Brain microvascular endothelial cell (primary cell): Measurements from ENCODE around the gene PGBD1.
A peak's percentile ranks its signal among the peaks of the same experiment; 100 is the strongest.

Experiments used
- DNase-seq: peaks from one replicate; pipeline ENCODE4 v3.0.0-alpha.2; 2020
- H3K27ac ChIP-seq: fragments of 250-450 bp; sonication (Bioruptor Pico); 2 replicates; pipeline ENCODE4 v1.5.1; 2020; ENCODE audit warnings: mild to moderate bottlenecking, moderate library complexity
- H3K27me3 ChIP-seq: fragments of 250-450 bp; sonication (Bioruptor Pico); replicated peaks from 2 replicates; pipeline ENCODE4 v1.5.1; 2020; ENCODE audit warnings: mild to moderate bottlenecking
- H3K36me3 ChIP-seq: fragments of 250-450 bp; sonication (Bioruptor Pico); replicated peaks from 2 replicates; pipeline ENCODE4 v1.5.1; 2020; ENCODE audit warnings: mild to moderate bottlenecking
- H3K4me3 ChIP-seq: 2 replicates; pipeline ENCODE4 v1.5.1; 2011; ENCODE audit warnings: low read depth, mild to moderate bottlenecking, control low read depth, low read length, moderate library complexity
- in situ Hi-C: cut with HindIII; loops from 2 replicates; pipeline ENCODE4 v1.10.0; 2017; ENCODE audit warnings: low sequenced_read_pairs, low pct_ligation_motif_present
- TF ChIP-seq, protein P1 (sequence below): IDR thresholded peaks from 2 replicates; pipeline ENCODE4 v1.5.1; 2011; ENCODE audit warnings: low read depth, mild to moderate bottlenecking, moderate library complexity, low read length, control low read depth, inconsistent platforms; ENCODE audit errors: missing control alignments

Gene PGBD1

DNA sequence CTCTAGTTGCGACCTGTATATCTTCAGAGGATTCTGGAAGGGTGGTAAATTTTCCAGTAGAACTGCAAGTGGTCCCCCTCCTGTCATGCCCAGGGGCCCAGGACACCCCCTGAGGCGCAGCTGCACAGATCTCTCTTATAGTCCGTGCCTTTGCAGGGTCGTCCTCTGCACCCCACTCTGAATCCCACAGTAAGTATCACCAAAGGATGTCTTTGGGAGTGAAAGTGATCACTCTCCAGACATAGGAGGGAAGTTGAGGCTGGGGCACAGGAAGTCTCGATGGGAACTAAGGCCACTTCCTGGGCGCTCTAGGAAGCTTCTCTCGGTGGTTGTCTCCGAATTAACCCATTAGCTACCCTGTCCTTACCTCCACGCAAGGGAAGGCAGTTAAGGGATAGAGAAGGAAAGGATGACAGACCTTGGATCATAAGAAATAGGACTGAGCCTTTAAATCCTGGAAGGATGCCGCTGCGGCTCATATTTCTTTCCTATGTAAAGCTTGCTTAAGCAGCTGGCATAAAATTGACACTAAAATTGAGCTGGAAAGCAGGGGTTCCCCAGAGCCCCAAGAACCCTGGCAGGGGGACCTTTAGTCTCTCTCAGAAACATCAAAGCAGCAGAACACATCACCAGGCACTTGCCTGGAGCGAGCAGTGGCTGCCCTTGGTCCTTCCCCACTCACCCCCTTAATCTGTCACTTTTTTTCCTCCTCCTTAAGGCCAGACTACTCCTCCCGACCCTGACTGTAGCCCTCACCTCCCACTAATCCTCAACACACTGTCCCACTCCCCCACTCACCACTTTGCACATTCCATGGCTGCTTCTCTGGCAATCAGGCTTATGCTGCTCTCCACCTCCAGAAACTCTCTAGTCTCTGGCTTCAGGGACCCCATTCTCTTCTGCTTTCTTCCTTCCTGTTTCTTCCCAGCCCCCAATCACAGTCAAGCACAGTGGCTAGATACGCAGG, 29.1 kb upstream of the PGBD1 start, which contains the start of gene ZKSCAN4:
Gene ZKSCAN4 (minus strand): TSS at position 261 of the 967 bp plus-strand sequence. CDS start 289 bp downstream, outside the sequence.
- Histone ChIP-seq H3K27ac (no peak within 1 kb of the TSS), H3K27me3 (no peaks in the 10 kb centered on the region), H3K4me3 (peak within 1 kb of the TSS; percentile 91), H3K36me3 (no peaks in the 10 kb centered on the region)
- TF ChIP-seq, protein P1, sequence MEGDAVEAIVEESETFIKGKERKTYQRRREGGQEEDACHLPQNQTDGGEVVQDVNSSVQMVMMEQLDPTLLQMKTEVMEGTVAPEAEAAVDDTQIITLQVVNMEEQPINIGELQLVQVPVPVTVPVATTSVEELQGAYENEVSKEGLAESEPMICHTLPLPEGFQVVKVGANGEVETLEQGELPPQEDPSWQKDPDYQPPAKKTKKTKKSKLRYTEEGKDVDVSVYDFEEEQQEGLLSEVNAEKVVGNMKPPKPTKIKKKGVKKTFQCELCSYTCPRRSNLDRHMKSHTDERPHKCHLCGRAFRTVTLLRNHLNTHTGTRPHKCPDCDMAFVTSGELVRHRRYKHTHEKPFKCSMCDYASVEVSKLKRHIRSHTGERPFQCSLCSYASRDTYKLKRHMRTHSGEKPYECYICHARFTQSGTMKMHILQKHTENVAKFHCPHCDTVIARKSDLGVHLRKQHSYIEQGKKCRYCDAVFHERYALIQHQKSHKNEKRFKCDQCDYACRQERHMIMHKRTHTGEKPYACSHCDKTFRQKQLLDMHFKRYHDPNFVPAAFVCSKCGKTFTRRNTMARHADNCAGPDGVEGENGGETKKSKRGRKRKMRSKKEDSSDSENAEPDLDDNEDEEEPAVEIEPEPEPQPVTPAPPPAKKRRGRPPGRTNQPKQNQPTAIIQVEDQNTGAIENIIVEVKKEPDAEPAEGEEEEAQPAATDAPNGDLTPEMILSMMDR, result no peak
- peak; percentile 91 for DNase-seq
- in situ Hi-C loops, result no loop called here

DNA sequence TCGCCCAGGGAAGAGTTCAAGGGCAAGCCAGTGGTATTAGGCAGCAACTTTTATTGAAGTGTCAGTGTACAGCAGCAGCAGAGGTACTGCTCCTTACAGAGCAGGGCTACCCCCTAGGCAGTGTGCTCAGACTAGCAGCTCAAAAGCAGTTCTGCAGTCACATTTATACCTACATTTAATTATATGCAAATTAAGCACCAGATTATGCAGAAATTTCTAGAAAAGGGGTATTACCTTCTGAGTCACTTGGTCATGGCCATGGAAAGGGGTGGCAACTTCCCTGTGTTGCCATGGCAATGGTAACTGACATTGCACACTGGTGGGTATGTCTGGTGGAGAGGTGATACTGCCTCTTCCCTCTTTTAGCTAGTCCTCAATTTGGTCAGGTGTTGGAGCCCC, 27.3 kb upstream of the PGBD1 start:
- Histone ChIP-seq H3K36me3 (no peaks in the 10 kb centered on the region), H3K27ac (no peak overlapping the region), H3K4me3 (no peak overlapping the region), H3K27me3 (no peaks in the 10 kb centered on the region)
- in situ Hi-C loops, result no loop called here
- TF ChIP-seq, protein P1, result no peak
- DNase-seq, result no peak

DNA sequence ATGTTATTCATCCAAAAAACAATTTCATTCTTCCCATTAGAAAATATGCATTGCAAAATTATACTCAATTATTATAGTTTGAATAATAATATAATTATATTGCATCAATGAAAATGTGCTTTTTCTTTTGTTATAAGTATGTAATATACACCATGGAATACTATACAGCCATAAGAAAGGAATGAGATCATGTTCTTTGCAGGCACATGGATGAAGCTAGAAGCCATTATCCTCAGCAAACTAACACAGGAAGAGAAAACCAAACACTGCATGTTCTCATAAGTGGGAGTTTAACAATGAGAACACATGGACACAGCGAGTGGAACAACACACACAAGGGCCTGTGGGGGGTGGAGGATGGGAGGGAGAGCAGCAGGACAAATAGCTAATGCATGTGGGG, 24.3 kb upstream of the PGBD1 start:
- Histone ChIP-seq H3K27me3 (no peaks in the 10 kb centered on the region), H3K36me3 (no peaks in the 10 kb centered on the region), H3K27ac (no peak overlapping the region), H3K4me3 (no peak overlapping the region)
- in situ Hi-C loops, result no loop called here
- TF ChIP-seq, protein P1, result no peak
- no peak for DNase-seq

DNA sequence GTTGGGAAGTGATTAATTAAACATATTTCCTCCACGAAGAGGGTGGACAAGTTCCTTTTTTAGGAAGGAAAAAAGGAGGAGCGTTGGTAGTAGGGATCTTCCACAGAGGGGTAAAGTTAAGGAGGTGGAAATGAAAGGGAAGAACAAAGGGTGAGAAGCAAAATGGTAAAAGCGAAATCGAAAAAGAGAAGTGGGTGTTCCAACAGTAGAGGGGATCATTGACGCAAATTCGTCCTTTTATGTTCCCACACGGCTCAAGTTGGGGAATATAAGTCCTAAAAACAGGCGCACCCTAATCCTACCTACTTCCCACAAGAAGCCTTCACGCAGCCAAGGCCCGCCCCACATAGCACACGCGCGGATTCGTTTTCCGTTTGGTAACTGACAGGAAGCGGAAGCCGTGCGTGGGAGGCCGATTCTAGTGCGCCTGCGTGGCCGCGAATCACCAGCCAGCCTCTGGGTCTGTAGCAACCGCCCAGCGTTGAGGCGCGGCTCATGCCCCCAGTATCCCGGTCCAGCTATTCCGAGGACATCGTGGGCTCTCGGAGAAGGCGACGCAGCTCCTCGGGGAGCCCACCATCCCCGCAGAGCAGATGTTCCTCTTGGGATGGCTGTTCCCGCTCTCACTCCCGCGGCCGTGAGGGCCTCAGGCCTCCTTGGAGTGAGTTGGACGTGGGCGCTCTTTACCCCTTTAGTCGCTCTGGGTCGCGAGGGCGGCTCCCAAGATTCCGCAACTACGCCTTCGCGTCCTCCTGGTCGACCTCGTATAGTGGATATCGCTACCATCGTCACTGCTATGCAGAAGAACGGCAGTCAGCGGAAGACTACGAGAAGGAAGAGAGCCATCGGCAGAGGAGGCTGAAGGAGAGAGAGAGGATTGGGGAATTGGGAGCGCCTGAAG, 22.2 kb upstream of the PGBD1 start, which contains the start of gene NKAPL:
Gene NKAPL (plus strand): TSS at position 421 of the 901 bp plus-strand sequence. CDS start 75 bp downstream, at position 496.
- Histone ChIP-seq H3K36me3 (no peaks in the 10 kb centered on the region), H3K27me3 (no peaks in the 10 kb centered on the region), H3K4me3 (peak within 1 kb of the TSS; percentile 50), H3K27ac (no peak within 1 kb of the TSS)
- in situ Hi-C loops, result no loop called here
- TF ChIP-seq, protein P1, result no peak
- DNase-seq, result peak; percentile 66

DNA sequence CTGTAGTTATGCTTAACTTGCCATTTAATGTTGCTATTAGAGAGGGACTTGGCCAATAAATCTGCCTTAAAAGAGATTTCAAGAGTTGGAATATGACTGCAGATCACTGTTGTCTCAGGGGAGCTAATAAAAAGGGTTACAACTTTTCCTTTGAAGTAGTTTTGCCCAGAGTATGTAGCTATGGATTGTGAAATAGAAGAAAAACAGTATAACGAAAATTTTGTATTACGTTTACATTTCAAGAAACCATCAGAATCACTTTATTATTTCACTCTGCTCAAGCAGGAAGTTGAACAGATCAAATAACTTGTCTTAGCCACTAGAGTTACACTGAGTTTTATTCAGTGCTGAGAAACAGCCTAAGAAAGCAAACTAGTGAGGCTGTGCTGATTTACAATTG, 17.4 kb upstream of the PGBD1 start:
- in situ Hi-C loops, result no loop called here
- no peak overlapping the region for H3K4me3 ChIP-seq
- no peaks in the 10 kb centered on the region for H3K27me3 ChIP-seq
- no peaks in the 10 kb centered on the region for H3K36me3 ChIP-seq
- no peak overlapping the region for H3K27ac ChIP-seq
- DNase-seq, result no peak
- TF ChIP-seq, protein P1, result no peak
